Measurements from ENCODE around the gene MTAP.

MTAP gene

DNA sequence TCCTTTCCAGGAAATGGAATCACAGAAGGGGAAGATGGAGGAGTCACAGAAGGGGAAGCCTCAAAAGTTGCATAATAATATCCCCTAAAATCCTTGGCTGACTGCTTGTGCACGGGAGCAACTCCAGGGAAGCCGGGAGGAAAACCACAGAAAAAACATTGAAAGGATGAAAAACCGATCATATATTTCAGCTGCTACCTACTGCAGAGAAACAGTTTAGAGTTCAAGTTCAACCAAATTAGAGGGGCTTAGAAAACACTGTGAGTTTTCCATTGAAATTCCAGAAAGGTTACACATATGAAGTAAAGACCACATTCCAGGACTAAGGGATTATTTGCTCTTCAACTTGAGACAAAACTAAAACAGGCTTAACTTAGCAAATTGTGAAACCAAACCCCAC is 37.6 kb upstream of the MTAP start:
- no peak overlapping the region for H3K27ac Mint-ChIP-seq
- no peaks in the 10 kb centered on the region for H3K36me3 Mint-ChIP-seq (ENCODE audit: low read depth)
- no peaks in the 10 kb centered on the region for H3K4me1 Mint-ChIP-seq
- H3K27me3 Mint-ChIP-seq (ENCODE audit: low read depth) = peaks cover 9% of the 10 kb centered on the region
- no peak overlapping the region for H3K4me3 Mint-ChIP-seq
- no peak for TF ChIP-seq CTCF (IDR thresholded peaks at IDR 0.05; ENCODE audit: unreplicated experiment in 3 of 3)
- no peaks in the 10 kb centered on the region for H3K9me3 Mint-ChIP-seq

- no peaks in the 10 kb centered on the region for H3K4me1 Mint-ChIP-seq
- no peak for TF ChIP-seq CTCF (IDR thresholded peaks at IDR 0.05; ENCODE audit: unreplicated experiment in 3 of 3)
- H3K27ac Mint-ChIP-seq = no peak overlapping the region
- H3K4me3 Mint-ChIP-seq = no peak overlapping the region
- H3K9me3 Mint-ChIP-seq = no peaks in the 10 kb centered on the region
- no peaks in the 10 kb centered on the region for H3K36me3 Mint-ChIP-seq (ENCODE audit: low read depth)
- peaks cover 14% of the 10 kb centered on the region for H3K27me3 Mint-ChIP-seq (ENCODE audit: low read depth)
Measured at GRCh38 chr9:21766096-21766495, 36.3 kb upstream of the MTAP start.

GRCh38 chr9:21770871-21771560 is 31.4 kb upstream of the MTAP start:
- no peak overlapping the region for H3K4me3 Mint-ChIP-seq
- H3K9me3 Mint-ChIP-seq = no peaks in the 10 kb centered on the region
- peaks cover 4% of the 10 kb centered on the region for H3K27me3 Mint-ChIP-seq (ENCODE audit: low read depth)
- no peaks in the 10 kb centered on the region for H3K36me3 Mint-ChIP-seq (ENCODE audit: low read depth)
- TF ChIP-seq CTCF (IDR thresholded peaks at IDR 0.05; ENCODE audit: unreplicated experiment in 3 of 3) = no peak
- H3K27ac Mint-ChIP-seq = no peak overlapping the region
- no peaks in the 10 kb centered on the region for H3K4me1 Mint-ChIP-seq

- Mint-ChIP-seq H3K4me1 (no peaks in the 10 kb centered on the region), H3K36me3 (ENCODE audit: low read depth) (no peaks in the 10 kb centered on the region)
Measured at GRCh38 chr9:21777701-21778100, 24.7 kb upstream of the MTAP start.

GRCh38 chr9:21778304-21778703 is 24.1 kb upstream of the MTAP start:
- no peak for TF ChIP-seq CTCF (IDR thresholded peaks at IDR 0.05; ENCODE audit: unreplicated experiment in 3 of 3)
- H3K27me3 Mint-ChIP-seq (ENCODE audit: low read depth) = no peaks in the 10 kb centered on the region
- H3K4me3 Mint-ChIP-seq = no peak overlapping the region
- H3K27ac Mint-ChIP-seq = no peak overlapping the region
- no peaks in the 10 kb centered on the region for H3K9me3 Mint-ChIP-seq
- H3K36me3 Mint-ChIP-seq (ENCODE audit: low read depth) = no peaks in the 10 kb centered on the region
- no peaks in the 10 kb centered on the region for H3K4me1 Mint-ChIP-seq

More at GRCh38 chr9:21777701-21778100, 24.7 kb upstream of the MTAP start:
- no peak for TF ChIP-seq CTCF (IDR thresholded peaks at IDR 0.05; ENCODE audit: unreplicated experiment in 3 of 3)
- Mint-ChIP-seq H3K27ac (no peak overlapping the region), H3K9me3 (no peaks in the 10 kb centered on the region), H3K4me3 (no peak overlapping the region), H3K27me3 (ENCODE audit: low read depth) (no peaks in the 10 kb centered on the region)

DNA sequence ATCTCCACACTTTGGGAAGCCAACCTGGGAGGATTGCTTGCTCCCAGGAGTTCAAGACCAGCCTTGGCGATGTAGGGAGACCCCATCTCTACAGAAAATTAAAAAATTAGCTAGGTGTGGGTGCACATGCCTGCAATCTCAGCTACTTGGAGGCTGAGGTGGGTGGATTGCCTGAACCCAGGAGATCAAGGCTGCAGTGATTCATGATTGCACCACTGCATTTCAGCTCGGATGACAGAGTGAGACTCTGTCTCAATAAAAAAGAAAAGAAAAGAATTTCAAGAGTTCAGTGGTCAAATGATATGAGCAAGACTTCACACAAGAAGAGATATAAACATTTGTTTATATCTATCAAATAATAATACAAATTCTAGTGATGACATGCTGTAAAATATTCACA is 23.0 kb upstream of the MTAP start:
- H3K36me3 Mint-ChIP-seq (ENCODE audit: low read depth) = no peaks in the 10 kb centered on the region
- H3K9me3 Mint-ChIP-seq = no peaks in the 10 kb centered on the region
- H3K27me3 Mint-ChIP-seq (ENCODE audit: low read depth) = peaks cover 5% of the 10 kb centered on the region
- no peak overlapping the region for H3K27ac Mint-ChIP-seq
- H3K4me1 Mint-ChIP-seq = no peaks in the 10 kb centered on the region
- no peak for TF ChIP-seq CTCF (IDR thresholded peaks at IDR 0.05; ENCODE audit: unreplicated experiment in 3 of 3)
- no peak overlapping the region for H3K4me3 Mint-ChIP-seq
